GM23338 (cell line): Measurements from ENCODE around the gene PLEKHJ1.

Experiments
- CREB1 ChIP-seq: fragments of 250-450 bp; sonication (Bioruptor Pico); IDR thresholded peaks from 2 replicates; pipeline ENCODE4 v1.5.0; 2020; ENCODE audit warnings: low read depth, mild to moderate bottlenecking, moderate library complexity
- ETS1 ChIP-seq: IDR thresholded peaks from 2 replicates; pipeline ENCODE4 v1.6.1; 2016; ENCODE audit warnings: antibody characterized with exemption
- EZH2 ChIP-seq: fragments of 200-600 bp; sonication (generic); IDR thresholded peaks from one replicate; pipeline ENCODE4 v1.8.0; 2017; ENCODE audit warnings: antibody characterized with exemption, mild to moderate bottlenecking, low read depth; ENCODE audit not compliant: unreplicated experiment
- EZH2phosphoT487 ChIP-seq: fragments of 200-600 bp; sonication (generic); IDR thresholded peaks from one replicate; pipeline ENCODE4 v1.8.1; 2018; ENCODE audit warnings: antibody characterized with exemption; ENCODE audit not compliant: unreplicated experiment
- JUNB ChIP-seq: IDR thresholded peaks from one replicate; pipeline ENCODE4 v1.6.1; 2016; ENCODE audit warnings: antibody characterized with exemption; ENCODE audit not compliant: unreplicated experiment
- NANOG ChIP-seq: IDR thresholded peaks from 2 replicates; pipeline ENCODE4 v1.6.1; 2016; ENCODE audit warnings: antibody characterized with exemption, borderline replicate concordance
- POLR2AphosphoS5 ChIP-seq: IDR thresholded peaks from 2 replicates; pipeline ENCODE4 v1.6.1; 2016; ENCODE audit warnings: antibody characterized with exemption, low read depth
- STAT1 ChIP-seq: IDR thresholded peaks from one replicate; pipeline ENCODE4 v1.6.1; 2016; ENCODE audit warnings: antibody characterized with exemption; ENCODE audit not compliant: unreplicated experiment
- ZNF114 ChIP-seq: fragments of 250-450 bp; sonication (Bioruptor Pico); IDR thresholded peaks from 2 replicates; pipeline ENCODE4 v1.5.0; 2020; ENCODE audit warnings: mild to moderate bottlenecking, moderate library complexity
- ZNF331 ChIP-seq: fragments of 250-450 bp; sonication (Bioruptor Pico); IDR thresholded peaks from 2 replicates; pipeline ENCODE4 v1.5.0; 2020; ENCODE audit warnings: low read depth, mild to moderate bottlenecking, moderate library complexity
- ZNF462 ChIP-seq: fragments of 250-450 bp; sonication (Bioruptor Pico); IDR thresholded peaks from 2 replicates; pipeline ENCODE4 v1.5.0; 2020; ENCODE audit warnings: mild to moderate bottlenecking, moderate library complexity
- TF ChIP-seq, protein P1 (sequence below): IDR thresholded peaks from one replicate; pipeline ENCODE4 v1.6.1; 2018; ENCODE audit warnings: antibody characterized with exemption; ENCODE audit not compliant: unreplicated experiment
- TF ChIP-seq, protein P2 (sequence below), 2 experiments: fragments of 200-600 bp in 1 of 2; sonication (generic) in 1 of 2; conservative IDR thresholded peaks; 2 replicates each; pipeline versions ENCODE4 v1.5.1 to v1.6.1; 2016 to 2017; ENCODE audit warnings: antibody characterized with exemption in 2 of 2, low read depth in 2 of 2, mild to moderate bottlenecking in 2 of 2, moderate library complexity in 1 of 2

- TF ChIP-seq, protein P1, sequence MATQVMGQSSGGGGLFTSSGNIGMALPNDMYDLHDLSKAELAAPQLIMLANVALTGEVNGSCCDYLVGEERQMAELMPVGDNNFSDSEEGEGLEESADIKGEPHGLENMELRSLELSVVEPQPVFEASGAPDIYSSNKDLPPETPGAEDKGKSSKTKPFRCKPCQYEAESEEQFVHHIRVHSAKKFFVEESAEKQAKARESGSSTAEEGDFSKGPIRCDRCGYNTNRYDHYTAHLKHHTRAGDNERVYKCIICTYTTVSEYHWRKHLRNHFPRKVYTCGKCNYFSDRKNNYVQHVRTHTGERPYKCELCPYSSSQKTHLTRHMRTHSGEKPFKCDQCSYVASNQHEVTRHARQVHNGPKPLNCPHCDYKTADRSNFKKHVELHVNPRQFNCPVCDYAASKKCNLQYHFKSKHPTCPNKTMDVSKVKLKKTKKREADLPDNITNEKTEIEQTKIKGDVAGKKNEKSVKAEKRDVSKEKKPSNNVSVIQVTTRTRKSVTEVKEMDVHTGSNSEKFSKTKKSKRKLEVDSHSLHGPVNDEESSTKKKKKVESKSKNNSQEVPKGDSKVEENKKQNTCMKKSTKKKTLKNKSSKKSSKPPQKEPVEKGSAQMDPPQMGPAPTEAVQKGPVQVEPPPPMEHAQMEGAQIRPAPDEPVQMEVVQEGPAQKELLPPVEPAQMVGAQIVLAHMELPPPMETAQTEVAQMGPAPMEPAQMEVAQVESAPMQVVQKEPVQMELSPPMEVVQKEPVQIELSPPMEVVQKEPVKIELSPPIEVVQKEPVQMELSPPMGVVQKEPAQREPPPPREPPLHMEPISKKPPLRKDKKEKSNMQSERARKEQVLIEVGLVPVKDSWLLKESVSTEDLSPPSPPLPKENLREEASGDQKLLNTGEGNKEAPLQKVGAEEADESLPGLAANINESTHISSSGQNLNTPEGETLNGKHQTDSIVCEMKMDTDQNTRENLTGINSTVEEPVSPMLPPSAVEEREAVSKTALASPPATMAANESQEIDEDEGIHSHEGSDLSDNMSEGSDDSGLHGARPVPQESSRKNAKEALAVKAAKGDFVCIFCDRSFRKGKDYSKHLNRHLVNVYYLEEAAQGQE: no peak
- TF ChIP-seq, protein P2, sequence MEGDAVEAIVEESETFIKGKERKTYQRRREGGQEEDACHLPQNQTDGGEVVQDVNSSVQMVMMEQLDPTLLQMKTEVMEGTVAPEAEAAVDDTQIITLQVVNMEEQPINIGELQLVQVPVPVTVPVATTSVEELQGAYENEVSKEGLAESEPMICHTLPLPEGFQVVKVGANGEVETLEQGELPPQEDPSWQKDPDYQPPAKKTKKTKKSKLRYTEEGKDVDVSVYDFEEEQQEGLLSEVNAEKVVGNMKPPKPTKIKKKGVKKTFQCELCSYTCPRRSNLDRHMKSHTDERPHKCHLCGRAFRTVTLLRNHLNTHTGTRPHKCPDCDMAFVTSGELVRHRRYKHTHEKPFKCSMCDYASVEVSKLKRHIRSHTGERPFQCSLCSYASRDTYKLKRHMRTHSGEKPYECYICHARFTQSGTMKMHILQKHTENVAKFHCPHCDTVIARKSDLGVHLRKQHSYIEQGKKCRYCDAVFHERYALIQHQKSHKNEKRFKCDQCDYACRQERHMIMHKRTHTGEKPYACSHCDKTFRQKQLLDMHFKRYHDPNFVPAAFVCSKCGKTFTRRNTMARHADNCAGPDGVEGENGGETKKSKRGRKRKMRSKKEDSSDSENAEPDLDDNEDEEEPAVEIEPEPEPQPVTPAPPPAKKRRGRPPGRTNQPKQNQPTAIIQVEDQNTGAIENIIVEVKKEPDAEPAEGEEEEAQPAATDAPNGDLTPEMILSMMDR (conservative IDR thresholded peaks at IDR 0.05; ENCODE audit: low read depth in 2 of 2): no peak
- TF ChIP-seq EZH2: no peak
- no peak for TF ChIP-seq JUNB
- TF ChIP-seq NANOG: no peak
- TF ChIP-seq ETS1: no peak
- no peak for TF ChIP-seq ZNF462 (CRISPR knock-in tag)
- TF ChIP-seq POLR2AphosphoS5: no peak
- no peak for TF ChIP-seq CREB1
- no peak for TF ChIP-seq STAT1
- TF ChIP-seq EZH2phosphoT487: no peak
- TF ChIP-seq ZNF331 (CRISPR knock-in tag): no peak
- no peak for TF ChIP-seq ZNF114 (CRISPR knock-in tag)
These were observed 14.8 kb downstream of the PLEKHJ1 start for GRCh38 chr19:2221250-2221831.
